NCI-H1417 treated with DMSO at 0.1 percent for 48 hours (cell line): Measurements from ENCODE around the gene ELOA.
"Not testable (repeated sequence)": the region's sequence is repeated elsewhere in the genome, so short reads cannot be mapped to it uniquely, and the experiment has no call there.

Experiments used
- DNase-seq: peaks from one replicate; lab custom pipeline; 2025; lab: John Stamatoyannopoulos, UW

The ELOA gene

DNA sequence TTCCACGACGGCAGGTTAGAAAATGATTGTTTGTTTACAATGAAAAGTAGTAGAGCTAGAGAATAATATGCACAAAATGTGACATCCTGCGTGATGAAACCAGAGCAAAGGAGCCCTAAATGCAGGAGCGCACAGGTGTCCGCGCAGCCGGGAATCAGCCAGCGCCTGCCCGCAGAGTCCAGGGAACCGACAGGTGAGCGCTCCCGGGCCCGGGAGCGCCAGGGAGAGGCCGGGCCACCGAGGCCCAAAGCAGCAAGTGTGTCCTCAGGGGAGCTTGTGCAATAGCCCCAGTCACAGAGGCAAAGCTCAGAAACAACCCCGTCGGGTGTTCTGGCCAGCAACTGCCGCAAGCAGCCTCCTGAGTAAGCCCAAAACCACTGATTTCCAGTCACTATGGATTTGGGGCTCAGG, 58.1 kb downstream of the ELOA start:
- DNase-seq = no peak

GRCh38 chr1:23801876-23802275, 58.6 kb downstream of the ELOA start:
- no peak for DNase-seq

GRCh38 chr1:23802809-23803342, 59.6 kb downstream of the ELOA start:
- not testable (repeated sequence) for DNase-seq

GRCh38 chr1:23803674-23804073, 60.4 kb downstream of the ELOA start:
- no peak for DNase-seq

- no peak for DNase-seq
These were observed 61.0 kb downstream of the ELOA start for GRCh38 chr1:23804183-23804835.

DNA sequence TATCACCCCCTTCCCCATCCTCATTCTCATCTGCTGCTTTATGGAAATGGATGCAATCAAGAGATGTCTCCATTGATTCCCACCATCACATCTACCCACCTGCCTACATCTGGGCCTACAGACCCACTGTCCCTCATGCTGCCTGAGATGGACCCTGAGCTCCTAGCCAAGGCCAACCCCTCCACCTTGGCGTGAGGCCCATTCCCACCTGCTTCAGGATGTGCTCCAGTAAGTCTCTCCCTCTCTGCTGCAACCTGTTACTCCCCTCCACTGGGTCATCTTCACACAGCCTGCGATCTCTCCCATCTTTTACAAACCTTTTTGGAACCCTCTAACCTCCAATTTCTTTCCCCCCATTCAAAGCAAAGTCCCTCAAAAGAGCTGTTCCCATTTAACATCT, 61.8 kb downstream of the ELOA start:
- no peak for DNase-seq

GRCh38 chr1:23806280-23806679, 63.0 kb downstream of the ELOA start:
- no peak for DNase-seq

GRCh38 chr1:23807453-23807852, 64.2 kb downstream of the ELOA start:
- no peak for DNase-seq

DNA sequence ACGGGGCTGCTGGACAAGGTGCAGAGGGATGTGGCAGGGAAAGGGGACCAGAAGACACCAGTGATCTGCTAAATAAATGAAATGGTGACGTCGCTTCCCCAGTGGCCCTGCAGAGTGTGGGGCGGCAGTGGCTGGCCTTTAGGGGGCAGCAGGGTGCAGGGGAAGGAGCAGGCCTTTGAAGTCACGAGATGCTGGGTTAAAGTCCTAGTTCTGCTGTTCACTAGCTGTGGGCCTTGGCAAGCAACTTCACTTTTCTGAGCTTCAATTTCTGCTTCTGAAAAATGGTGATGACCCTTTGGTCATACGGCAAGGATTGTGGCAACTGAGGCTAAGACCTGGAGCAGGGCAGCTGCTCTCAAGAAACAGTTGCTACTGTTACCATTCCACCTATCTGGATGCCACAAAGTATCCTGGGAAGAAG, 66.5 kb downstream of the ELOA start:
- DNase-seq = no peak

- no peak for DNase-seq
These were observed 67.7 kb downstream of the ELOA start for GRCh38 chr1:23810818-23811540.
